GM20000 (cell line): ENCODE data around the gene PIK3C2B.
"Not testable (repeated sequence)": the region's sequence is repeated elsewhere in the genome, so short reads cannot be mapped to it uniquely, and the experiment has no call there.

Source experiments
- DNase-seq: peaks from one replicate; pipeline ENCODE4 v3.0.0; 2012; ENCODE audit warnings: low spot score
- TF ChIP-seq, protein P1 (sequence below): IDR thresholded peaks from 2 replicates; pipeline ENCODE4 v1.5.1; 2012; ENCODE audit warnings: mild to moderate bottlenecking, control low read depth; ENCODE audit errors: extremely low read depth, missing control alignments

Gene PIK3C2B

DNA sequence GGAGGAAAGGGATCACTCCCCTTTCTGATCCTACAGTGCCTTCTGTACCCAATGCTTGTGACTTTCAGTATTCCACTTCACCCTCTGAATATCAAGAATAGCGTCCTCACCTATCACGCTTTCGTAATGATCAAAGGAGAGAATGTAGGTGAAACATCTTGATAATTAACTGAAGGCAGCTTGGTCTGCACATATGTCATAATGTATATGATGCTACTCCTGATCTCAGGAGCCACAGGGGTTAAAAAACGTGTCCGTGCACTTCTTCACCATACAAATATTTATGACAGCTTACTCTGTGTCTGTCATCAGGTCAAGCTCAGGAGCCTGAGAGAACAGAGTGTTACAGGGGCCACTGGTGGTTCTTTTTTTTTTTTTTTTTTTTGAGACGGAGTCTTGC lies 1.2 kb upstream of the PIK3C2B start:
- TF ChIP-seq, protein P1, sequence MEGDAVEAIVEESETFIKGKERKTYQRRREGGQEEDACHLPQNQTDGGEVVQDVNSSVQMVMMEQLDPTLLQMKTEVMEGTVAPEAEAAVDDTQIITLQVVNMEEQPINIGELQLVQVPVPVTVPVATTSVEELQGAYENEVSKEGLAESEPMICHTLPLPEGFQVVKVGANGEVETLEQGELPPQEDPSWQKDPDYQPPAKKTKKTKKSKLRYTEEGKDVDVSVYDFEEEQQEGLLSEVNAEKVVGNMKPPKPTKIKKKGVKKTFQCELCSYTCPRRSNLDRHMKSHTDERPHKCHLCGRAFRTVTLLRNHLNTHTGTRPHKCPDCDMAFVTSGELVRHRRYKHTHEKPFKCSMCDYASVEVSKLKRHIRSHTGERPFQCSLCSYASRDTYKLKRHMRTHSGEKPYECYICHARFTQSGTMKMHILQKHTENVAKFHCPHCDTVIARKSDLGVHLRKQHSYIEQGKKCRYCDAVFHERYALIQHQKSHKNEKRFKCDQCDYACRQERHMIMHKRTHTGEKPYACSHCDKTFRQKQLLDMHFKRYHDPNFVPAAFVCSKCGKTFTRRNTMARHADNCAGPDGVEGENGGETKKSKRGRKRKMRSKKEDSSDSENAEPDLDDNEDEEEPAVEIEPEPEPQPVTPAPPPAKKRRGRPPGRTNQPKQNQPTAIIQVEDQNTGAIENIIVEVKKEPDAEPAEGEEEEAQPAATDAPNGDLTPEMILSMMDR, result no peak
- no peak for DNase-seq

DNA sequence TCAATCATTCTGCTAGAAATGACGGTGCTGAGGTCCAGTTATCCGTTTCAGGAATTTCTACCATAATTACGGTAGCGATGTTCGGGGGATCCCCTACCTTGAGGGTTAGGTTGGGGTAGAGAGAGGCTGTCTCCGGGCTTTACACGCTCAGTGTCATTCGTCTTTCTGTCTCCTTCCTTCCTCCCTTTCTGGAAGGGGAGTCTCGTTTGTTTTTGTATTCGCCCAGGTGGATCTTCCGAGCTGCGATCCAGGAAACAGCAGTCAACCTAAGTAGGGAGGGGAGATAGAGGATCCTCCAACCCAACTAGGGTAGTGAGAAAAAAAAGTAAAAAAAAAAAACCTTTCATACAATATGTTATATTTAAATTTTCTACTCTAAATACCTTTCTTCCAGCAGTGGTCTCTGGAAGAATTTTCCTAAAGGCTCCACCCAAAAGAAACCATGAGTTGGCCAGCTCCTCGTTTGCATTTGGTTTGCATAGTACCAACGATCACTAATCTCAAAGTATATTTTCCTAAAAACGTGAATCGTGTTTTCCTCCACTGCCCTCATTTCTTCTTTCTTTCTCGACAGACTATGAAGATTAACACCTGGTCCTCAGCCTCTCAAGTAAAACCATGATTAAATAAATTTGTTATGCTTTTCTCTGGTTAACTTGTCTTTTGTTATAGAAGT lies 611 bp upstream of the PIK3C2B start:
- TF ChIP-seq, protein P1, result no peak

DNA sequence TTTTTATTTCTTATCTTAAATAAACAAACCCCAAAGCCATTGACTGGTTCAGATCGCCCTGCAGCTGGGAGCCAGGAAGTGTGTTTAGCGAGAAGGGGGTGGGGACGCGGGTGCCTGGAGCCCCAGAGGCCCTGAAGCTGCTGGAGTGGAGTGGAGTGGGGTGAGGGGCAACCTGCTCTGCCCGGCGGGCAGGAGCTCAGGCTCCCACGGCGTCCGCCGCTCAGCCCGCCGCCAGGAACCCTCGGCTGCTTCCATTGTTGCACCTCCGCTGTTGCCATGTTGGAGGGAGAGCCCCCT lies 673 bp downstream of the PIK3C2B start:
- peak; percentile 52 for DNase-seq
- TF ChIP-seq, protein P1, result no peak

More for the DNA sequence above, 611 bp upstream of the PIK3C2B start:
- peak; percentile 71 for DNase-seq

DNA sequence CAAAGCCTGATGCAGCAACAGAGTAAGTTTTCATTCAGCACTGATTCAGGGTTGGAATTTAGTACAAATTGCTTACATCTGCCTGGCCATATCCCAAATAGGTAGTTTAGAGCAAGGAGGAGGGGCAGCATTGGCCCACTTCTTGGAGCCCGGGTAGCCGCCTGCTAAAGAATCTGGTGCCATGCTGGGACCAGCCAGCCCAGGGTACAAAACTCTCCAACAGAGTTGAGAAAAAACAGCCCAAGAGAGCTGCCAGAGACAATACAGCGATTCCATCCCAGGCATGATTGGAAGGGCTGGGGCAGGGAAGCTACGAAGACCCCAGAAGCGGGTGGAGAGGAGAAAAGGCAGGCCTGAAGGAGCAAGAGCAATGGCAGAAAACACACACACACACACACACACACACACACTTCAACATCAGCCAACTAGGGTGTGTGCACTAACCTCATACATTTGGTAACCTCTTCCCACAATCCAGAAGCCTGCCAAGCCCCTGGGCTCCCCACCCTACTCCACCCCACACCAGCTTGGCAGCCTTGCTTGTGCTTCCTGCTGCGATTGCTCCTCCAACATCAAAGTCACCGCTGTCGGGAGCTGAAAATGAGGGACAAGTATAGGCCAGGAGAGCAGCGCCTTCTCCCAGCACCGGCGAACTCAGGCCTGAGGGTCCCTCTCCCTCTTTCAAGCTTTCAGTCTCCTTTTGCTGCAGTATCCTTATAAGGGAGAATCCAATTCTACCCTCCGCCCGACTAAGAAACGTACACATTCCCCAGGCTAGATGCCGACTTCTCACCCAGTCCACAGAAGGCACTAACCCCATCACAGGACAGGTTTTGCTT lies 1.2 kb downstream of the PIK3C2B start:
- DNase-seq, result no peak
- TF ChIP-seq, protein P1, result no peak

DNA sequence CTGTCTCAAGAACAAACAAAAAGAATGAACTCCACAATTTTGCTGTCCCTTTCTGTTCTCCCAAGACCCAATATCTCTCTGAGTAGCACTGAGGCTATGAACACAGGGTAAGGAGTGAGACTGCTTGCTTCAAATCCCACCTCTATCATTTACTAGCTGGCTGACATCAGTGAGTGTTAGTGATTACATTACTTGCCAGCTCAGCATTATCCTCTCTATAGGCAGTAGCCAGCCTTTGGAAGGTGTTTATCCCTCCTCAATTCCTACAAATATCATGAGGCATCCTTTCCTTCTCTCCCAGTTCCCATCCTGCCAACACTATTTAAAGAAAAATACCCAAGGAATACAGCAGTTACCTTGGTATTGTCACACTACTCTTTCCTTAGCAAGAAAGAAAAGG lies 3.0 kb downstream of the PIK3C2B start:
- DNase-seq, result no peak
- TF ChIP-seq, protein P1, result no peak

DNA sequence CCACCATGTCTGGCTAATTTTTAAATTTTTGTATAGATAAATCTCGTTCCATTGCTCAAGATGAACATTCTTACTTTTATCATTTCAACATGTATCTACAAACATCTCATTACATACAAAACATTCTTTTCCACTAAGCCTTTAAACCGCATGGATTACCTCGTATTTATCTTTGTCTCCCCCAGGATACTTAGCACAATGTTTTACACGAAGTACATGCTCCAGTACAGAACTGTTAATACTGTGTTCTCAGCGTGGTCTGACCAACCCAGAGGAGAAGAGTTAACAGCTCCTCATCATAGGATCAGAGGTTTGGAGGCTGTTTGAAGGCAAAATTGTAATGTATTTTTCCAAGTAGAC lies 7.4 kb downstream of the PIK3C2B start:
- DNase-seq, result no peak
- TF ChIP-seq, protein P1, result no peak

DNA sequence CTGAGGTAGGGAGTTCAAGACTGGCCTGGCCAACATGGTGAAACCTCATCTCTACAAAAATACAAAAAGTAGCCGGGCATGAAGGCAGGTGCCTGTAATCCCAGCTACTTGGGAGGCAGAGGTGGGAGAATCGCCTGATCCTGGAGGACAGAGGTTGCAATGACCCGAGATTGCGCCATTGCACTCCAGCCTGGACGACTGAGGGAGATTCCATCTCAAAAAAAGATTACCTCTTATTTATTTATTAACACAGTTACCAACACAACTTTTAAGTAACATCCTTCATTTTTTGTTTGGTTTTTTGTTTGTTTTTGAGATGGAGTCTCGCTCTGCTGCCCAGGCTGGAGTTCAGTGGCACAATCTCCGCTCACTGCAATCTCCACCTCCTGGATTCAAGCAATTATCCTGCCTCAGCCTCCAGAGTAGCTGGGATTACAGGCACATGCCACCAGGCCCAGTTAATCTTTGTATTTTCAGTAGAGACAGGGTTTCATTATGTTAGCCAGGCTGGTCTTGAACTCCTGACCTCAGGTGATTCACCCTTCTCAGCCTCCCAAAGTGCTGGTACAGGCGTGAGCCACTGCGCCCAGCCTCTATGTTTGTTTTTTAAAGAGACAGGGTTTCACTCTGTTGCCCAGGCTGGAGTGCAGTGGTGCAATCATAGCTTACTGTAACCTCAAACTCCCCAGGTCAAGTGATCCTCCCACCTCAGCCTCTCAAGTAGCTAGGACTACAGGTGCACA lies 7.9 kb downstream of the PIK3C2B start:
- DNase-seq, result not testable (repeated sequence)
